Measurements from ENCODE around the gene CHL1. TPM values are rescaled to one million over a fixed set of nuclear protein-coding genes. Genes with fewer than 3 reads are reported as not detected.

Gene CHL1
- total and polyA plus RNA-seq, 2 of the 8 experiments (the other 6 are each of a cell fraction or from before 2014, with no cell fraction given): 0.05 to 0.99 TPM

DNA sequence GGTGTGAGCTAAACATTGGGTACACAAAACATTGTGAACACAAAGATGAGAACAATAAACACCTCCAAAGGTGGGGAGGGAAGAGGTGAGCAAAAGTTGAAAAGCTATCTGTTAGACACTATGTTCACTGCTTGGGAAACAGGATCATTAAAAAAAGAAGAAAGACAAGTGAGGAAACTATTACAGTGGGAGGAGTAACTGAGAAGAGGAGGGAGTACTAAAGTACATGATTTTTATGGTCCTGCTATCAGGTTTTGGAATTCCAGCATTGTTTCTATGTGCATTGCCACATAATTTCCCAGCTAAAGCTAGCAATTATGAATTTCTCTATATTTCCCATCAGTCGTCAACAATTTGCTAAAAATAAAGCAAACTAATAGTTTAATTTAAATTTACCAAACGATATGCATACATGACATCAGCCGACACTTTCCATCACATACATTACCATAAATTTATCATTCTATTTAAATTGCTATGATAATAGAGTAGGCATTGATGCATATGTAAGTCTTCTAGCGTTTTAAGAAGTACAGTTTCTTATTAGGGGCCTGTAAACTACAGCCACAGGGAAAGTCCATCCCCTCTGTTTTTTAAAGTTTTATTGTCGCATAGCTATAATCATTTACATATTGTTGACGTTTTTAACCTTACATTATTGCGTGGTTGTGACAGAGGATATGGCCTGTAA is 221.8 kb downstream of the CHL1 start:
- no peak overlapping the region for H2AK5ac ChIP-seq (ENCODE audit: low read depth, low read length)
- H3K9me3 ChIP-seq (ENCODE audit: insufficient read depth in 2 of 2, low read depth in 1 of 2, low read length in 1 of 2): no peaks in the 10 kb centered on the region
- H3K56ac ChIP-seq (replicated peaks; ENCODE audit: insufficient read length, low read depth, low read length): no peak overlapping the region
- H3K14ac ChIP-seq (ENCODE audit: insufficient read length): no peak overlapping the region
- H2AFZ ChIP-seq (ENCODE audit: low read length): no peak overlapping the region
- H2BK12ac ChIP-seq (ENCODE audit: low read depth, low read length): no peak overlapping the region
- no peak overlapping the region for H3K4me3 ChIP-seq (ENCODE audit: extremely low read depth in 1 of 4, insufficient read depth in 2 of 4, low read depth in 3 of 4, low read length in 4 of 4)
- WGBS, 2 experiments (ENCODE audit: extremely low coverage in 1 of 2, insufficient coverage in 1 of 2, insufficient read length in 1 of 2, insufficient replicate concordance in 2 of 2, low coverage in 1 of 2, low lambda C conversion rate in 2 of 2, missing lambda C conversion rate in 1 of 2): 71% methylated on average over 7 of the region's 7 CpGs; no CpG with 5 or more reads in 1 of the 2 experiments
- H3K79me1 ChIP-seq (ENCODE audit: low read depth, low read length): no peaks in the 10 kb centered on the region
- H3K9ac ChIP-seq (replicated peaks in 1 of 4; ENCODE audit: extremely low read depth in 1 of 4, low read depth in 3 of 4, low read length in 3 of 4): no peak overlapping the region
- H3K23me2 ChIP-seq (ENCODE audit: low read depth, low read length): no peaks in the 10 kb centered on the region; the same call in 1 of the 2 replicates
- H3K36me3 ChIP-seq (ENCODE audit: control insufficient read depth in 2 of 4, insufficient read depth in 4 of 4, low read length in 3 of 4): no peaks in the 10 kb centered on the region
- no peak overlapping the region for H4K5ac ChIP-seq (ENCODE audit: insufficient read length, low read depth, low read length)
- no peak overlapping the region for H3K18ac ChIP-seq (ENCODE audit: extremely low read depth, low read length)
- DNase-seq (ENCODE audit: low read depth in 1 of 2, low spot score in 2 of 2): no peak
- no peak overlapping the region for H2BK120ac ChIP-seq (replicated peaks; ENCODE audit: low read depth, low read length)
- no peak overlapping the region for H4K8ac ChIP-seq (ENCODE audit: extremely low read depth, insufficient read depth, low read length)
- POLR2A ChIA-PET (ENCODE audit: partially characterized antibody): no interaction called here
- H2BK5ac ChIP-seq (ENCODE audit: low read depth, low read length): no peak overlapping the region
- H3K23ac ChIP-seq (ENCODE audit: insufficient read length): no peak overlapping the region
- H4K20me1 ChIP-seq (replicated peaks in 1 of 2; ENCODE audit: control insufficient read depth in 1 of 2, insufficient read depth in 2 of 2, low read length in 2 of 2): no peaks in the 10 kb centered on the region
- no peak overlapping the region for H3K4ac ChIP-seq (replicated peaks; ENCODE audit: insufficient read length, low read depth, low read length)
- H3K4me1 ChIP-seq (replicated peaks in 1 of 4; ENCODE audit: control insufficient read depth in 3 of 4, insufficient read depth in 4 of 4, low read length in 3 of 4): no peaks in the 10 kb centered on the region
- H2BK20ac ChIP-seq (ENCODE audit: low read length): no peak overlapping the region
- CTCF ChIA-PET (ENCODE audit: partially characterized antibody): interaction anchor here (0.6 kb wide), 1 partner anchor 1578 kb away, joined by 3 read pairs; no protein-coding TSS in a partner anchor
- no peaks in the 10 kb centered on the region for H3K79me2 ChIP-seq (ENCODE audit: control insufficient read depth in 1 of 2, insufficient read depth in 2 of 2, low read length in 2 of 2)
- no peak for TF ChIP-seq CBX8 (IDR thresholded peaks at IDR 0.05; ENCODE audit: borderline replicate concordance, low read depth, low read length)
- no peak overlapping the region for H3K27ac ChIP-seq (ENCODE audit: low read depth, low read length)
- no peak for FAIRE-seq
- H4K91ac ChIP-seq (replicated peaks; ENCODE audit: insufficient read length, low read length): no peak overlapping the region
- H3K4me2 ChIP-seq (ENCODE audit: insufficient read depth in 1 of 2, low read depth in 2 of 2, low read length in 2 of 2): no peak overlapping the region
- H3K27me3 ChIP-seq (replicated peaks in 1 of 4; ENCODE audit: control insufficient read depth in 3 of 4, extremely low read depth in 1 of 4, insufficient read depth in 3 of 4, low read length in 3 of 4): peaks cover 2 to 23% (median 22%) of the 10 kb centered on the region in 4 experiments
- H2BK15ac ChIP-seq (ENCODE audit: low read length): no peak overlapping the region
